Measurements from ENCODE around the gene RRP12.

DNA sequence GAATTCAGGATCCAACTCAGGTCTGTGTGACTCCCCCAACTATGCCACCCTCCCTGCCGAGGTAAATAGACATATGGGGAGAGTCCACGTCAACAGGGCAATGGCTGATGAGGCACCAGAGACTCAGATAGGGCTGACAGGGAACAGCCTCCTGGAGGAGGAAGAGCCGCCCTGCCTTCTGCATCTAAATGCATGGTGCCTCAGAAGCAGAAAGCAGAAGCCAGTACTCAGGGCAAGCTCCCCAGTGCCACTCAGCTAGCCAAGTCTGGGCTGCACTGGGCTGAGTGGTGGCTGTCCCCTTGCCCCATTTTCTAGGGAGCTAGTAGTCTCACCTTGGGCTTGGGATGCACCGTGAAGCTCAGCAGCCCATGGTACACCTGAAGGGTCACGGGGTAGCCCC is 11.0 kb downstream of the RRP12 start:
- TF ChIP-seq, protein P1, sequence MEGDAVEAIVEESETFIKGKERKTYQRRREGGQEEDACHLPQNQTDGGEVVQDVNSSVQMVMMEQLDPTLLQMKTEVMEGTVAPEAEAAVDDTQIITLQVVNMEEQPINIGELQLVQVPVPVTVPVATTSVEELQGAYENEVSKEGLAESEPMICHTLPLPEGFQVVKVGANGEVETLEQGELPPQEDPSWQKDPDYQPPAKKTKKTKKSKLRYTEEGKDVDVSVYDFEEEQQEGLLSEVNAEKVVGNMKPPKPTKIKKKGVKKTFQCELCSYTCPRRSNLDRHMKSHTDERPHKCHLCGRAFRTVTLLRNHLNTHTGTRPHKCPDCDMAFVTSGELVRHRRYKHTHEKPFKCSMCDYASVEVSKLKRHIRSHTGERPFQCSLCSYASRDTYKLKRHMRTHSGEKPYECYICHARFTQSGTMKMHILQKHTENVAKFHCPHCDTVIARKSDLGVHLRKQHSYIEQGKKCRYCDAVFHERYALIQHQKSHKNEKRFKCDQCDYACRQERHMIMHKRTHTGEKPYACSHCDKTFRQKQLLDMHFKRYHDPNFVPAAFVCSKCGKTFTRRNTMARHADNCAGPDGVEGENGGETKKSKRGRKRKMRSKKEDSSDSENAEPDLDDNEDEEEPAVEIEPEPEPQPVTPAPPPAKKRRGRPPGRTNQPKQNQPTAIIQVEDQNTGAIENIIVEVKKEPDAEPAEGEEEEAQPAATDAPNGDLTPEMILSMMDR (IDR thresholded peaks at IDR 0.05): no peak
- TF ChIP-seq POLR2AphosphoS5 (IDR thresholded peaks at IDR 0.05) (no peak), POLR2A (IDR thresholded peaks at IDR 0.05) (no peak)
